Measurements from ENCODE around the gene RYR2. TPM values are rescaled to one million over a fixed set of nuclear protein-coding genes. Genes with fewer than 3 reads are reported as not detected.

The RYR2 gene
- total RNA-seq, 2 donors from 2014 or later: 0.05 to 0.39 TPM

- H3K36me3 Mint-ChIP-seq (ENCODE audit: low read depth): no peaks in the 10 kb centered on the region
- no peak overlapping the region for H3K27ac Mint-ChIP-seq
- H3K4me1 Mint-ChIP-seq: no peaks in the 10 kb centered on the region
- DNase-seq (no peak), ATAC-seq (no peak)
- peaks cover 19% of the 10 kb centered on the region for H3K27me3 Mint-ChIP-seq
- peaks cover 4% of the 10 kb centered on the region for H3K9me3 ChIP-seq (ENCODE audit: control insufficient read depth, low read length, poor library complexity, severe bottlenecking)
- H3K4me3 Mint-ChIP-seq: no peak overlapping the region
Measured at GRCh38 chr1:237219751-237220642, 178.0 kb downstream of the RYR2 start.

GRCh38 chr1:237223419-237223818 is 181.4 kb downstream of the RYR2 start:
- H3K27me3 Mint-ChIP-seq: peaks cover 17% of the 10 kb centered on the region
- no peak for ATAC-seq
- H3K4me1 Mint-ChIP-seq: no peaks in the 10 kb centered on the region
- no peak for DNase-seq
- H3K4me3 Mint-ChIP-seq: no peak overlapping the region
- H3K36me3 Mint-ChIP-seq (ENCODE audit: low read depth): no peaks in the 10 kb centered on the region
- peaks cover 4% of the 10 kb centered on the region for H3K9me3 ChIP-seq (ENCODE audit: control insufficient read depth, low read length, poor library complexity, severe bottlenecking)
- H3K27ac Mint-ChIP-seq: no peak overlapping the region

- H3K4me1 Mint-ChIP-seq: no peaks in the 10 kb centered on the region
- H3K27me3 Mint-ChIP-seq: peaks cover 6% of the 10 kb centered on the region
Measured at GRCh38 chr1:237226177-237226944, 184.4 kb downstream of the RYR2 start.

DNA sequence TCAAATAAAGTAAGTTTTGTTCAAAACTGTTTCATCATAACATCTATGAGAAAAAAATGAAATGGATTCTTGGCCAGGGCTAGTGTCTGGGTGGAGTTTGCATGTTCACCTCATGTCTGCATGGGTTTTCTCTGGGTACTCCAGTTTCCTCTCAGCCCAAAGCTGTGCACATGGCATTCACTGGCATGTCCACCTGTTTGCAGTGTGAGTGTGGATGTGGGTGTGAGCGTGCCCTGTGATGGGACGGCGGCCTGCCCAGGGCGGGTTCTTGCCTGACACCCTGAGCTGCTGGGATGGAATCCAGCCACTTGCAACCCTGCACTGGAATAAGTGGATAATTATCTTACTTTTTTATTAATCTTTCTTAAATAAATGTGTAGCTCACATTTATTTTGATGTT is 185.5 kb downstream of the RYR2 start:
- H3K9me3 ChIP-seq (ENCODE audit: control insufficient read depth, low read length, poor library complexity, severe bottlenecking): no peaks in the 10 kb centered on the region
- Mint-ChIP-seq H3K36me3 (ENCODE audit: low read depth) (no peaks in the 10 kb centered on the region), H3K27me3 (peaks cover 6% of the 10 kb centered on the region), H3K27ac (no peak overlapping the region), H3K4me1 (no peaks in the 10 kb centered on the region), H3K4me3 (no peak overlapping the region)
- DNase-seq: no peak
- no peak for ATAC-seq

More at GRCh38 chr1:237226177-237226944, 184.4 kb downstream of the RYR2 start:
- Mint-ChIP-seq H3K27ac (no peak overlapping the region), H3K36me3 (ENCODE audit: low read depth) (no peaks in the 10 kb centered on the region), H3K4me3 (no peak overlapping the region)
- no peak for DNase-seq
- ATAC-seq: no peak
- H3K9me3 ChIP-seq (ENCODE audit: control insufficient read depth, low read length, poor library complexity, severe bottlenecking): peaks cover 4% of the 10 kb centered on the region

DNA sequence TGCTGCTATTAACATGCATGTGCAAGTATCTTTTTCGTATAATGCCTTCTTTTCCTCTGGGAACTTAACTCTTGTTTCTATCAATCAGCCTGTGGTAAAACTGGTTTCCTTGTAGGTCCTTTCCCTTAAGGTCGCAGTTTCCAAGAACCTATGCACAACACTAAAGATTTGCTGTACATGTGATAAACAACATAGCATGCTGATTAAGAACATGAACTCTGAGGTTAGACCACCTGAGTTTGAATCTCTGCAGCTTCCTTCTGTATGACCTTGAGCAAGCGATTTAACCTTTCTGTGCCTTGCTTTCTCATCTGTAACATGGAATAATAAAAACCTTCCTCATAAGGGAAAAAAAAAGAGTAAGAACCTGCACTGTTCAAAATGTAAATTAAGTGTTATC is 186.4 kb downstream of the RYR2 start:
- DNase-seq (no peak), ATAC-seq (no peak)
- Mint-ChIP-seq H3K36me3 (ENCODE audit: low read depth) (no peaks in the 10 kb centered on the region), H3K27me3 (peaks cover 6% of the 10 kb centered on the region), H3K4me1 (no peaks in the 10 kb centered on the region), H3K27ac (no peak overlapping the region), H3K4me3 (no peak overlapping the region)
- H3K9me3 ChIP-seq (ENCODE audit: control insufficient read depth, low read length, poor library complexity, severe bottlenecking): no peaks in the 10 kb centered on the region

GRCh38 chr1:237229333-237229732 is 187.3 kb downstream of the RYR2 start:
- no peak for DNase-seq
- ATAC-seq: no peak
- Mint-ChIP-seq H3K36me3 (ENCODE audit: low read depth) (no peaks in the 10 kb centered on the region), H3K4me1 (no peaks in the 10 kb centered on the region), H3K27me3 (peaks cover 10% of the 10 kb centered on the region), H3K27ac (no peak overlapping the region), H3K4me3 (no peak overlapping the region)
- no peaks in the 10 kb centered on the region for H3K9me3 ChIP-seq (ENCODE audit: control insufficient read depth, low read length, poor library complexity, severe bottlenecking)

- no peak for DNase-seq
- ATAC-seq: no peak
Measured at GRCh38 chr1:237232501-237232900, 190.5 kb downstream of the RYR2 start.

DNA sequence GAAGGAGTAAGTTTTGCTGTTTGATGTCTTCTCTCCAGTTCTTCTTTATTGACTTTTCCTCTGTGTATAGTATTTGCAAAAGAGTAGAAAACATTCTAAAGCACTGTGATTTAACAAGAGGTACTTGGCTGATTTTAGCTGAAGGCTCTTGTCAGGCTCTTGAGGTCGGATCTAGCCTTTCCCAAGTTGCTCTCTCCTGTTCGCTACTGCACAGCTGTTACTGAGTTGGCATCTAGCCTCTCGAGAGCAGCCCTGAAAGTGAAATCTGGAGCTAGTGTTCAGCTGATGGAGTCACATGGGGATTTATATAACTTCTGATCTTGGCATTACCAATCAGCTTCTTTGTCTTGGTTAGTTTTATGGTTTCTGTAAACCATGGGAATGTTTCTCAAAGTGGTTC is 193.1 kb downstream of the RYR2 start:
- Mint-ChIP-seq H3K4me3 (no peak overlapping the region), H3K36me3 (ENCODE audit: low read depth) (no peaks in the 10 kb centered on the region), H3K27me3 (peaks cover 15% of the 10 kb centered on the region), H3K27ac (no peak overlapping the region), H3K4me1 (no peaks in the 10 kb centered on the region)
- H3K9me3 ChIP-seq (ENCODE audit: control insufficient read depth, low read length, poor library complexity, severe bottlenecking): no peaks in the 10 kb centered on the region
- no peak for DNase-seq
- ATAC-seq: no peak

More at GRCh38 chr1:237232501-237232900, 190.5 kb downstream of the RYR2 start:
- Mint-ChIP-seq H3K27me3 (peaks cover 11% of the 10 kb centered on the region), H3K36me3 (ENCODE audit: low read depth) (no peaks in the 10 kb centered on the region), H3K4me3 (no peak overlapping the region), H3K27ac (no peak overlapping the region), H3K4me1 (no peaks in the 10 kb centered on the region)
- no peaks in the 10 kb centered on the region for H3K9me3 ChIP-seq (ENCODE audit: control insufficient read depth, low read length, poor library complexity, severe bottlenecking)

GRCh38 chr1:237237721-237238120 is 195.7 kb downstream of the RYR2 start:
- ATAC-seq: no peak
- no peak overlapping the region for H3K4me3 Mint-ChIP-seq
- peaks cover 15% of the 10 kb centered on the region for H3K27me3 Mint-ChIP-seq
- no peaks in the 10 kb centered on the region for H3K9me3 ChIP-seq (ENCODE audit: control insufficient read depth, low read length, poor library complexity, severe bottlenecking)
- no peaks in the 10 kb centered on the region for H3K4me1 Mint-ChIP-seq
- no peak for DNase-seq
- no peaks in the 10 kb centered on the region for H3K36me3 Mint-ChIP-seq (ENCODE audit: low read depth)
- H3K27ac Mint-ChIP-seq: no peak overlapping the region

- no peaks in the 10 kb centered on the region for H3K36me3 Mint-ChIP-seq (ENCODE audit: low read depth)
- H3K9me3 ChIP-seq (ENCODE audit: control insufficient read depth, low read length, poor library complexity, severe bottlenecking): no peaks in the 10 kb centered on the region
- no peaks in the 10 kb centered on the region for H3K4me1 Mint-ChIP-seq
- DNase-seq (no peak), ATAC-seq (no peak)
- no peak overlapping the region for H3K27ac Mint-ChIP-seq
- peaks cover 19% of the 10 kb centered on the region for H3K27me3 Mint-ChIP-seq
- no peak overlapping the region for H3K4me3 Mint-ChIP-seq
Measured at GRCh38 chr1:237239248-237239647, 197.3 kb downstream of the RYR2 start.

- Mint-ChIP-seq H3K4me3 (no peak overlapping the region), H3K27me3 (peaks cover 11% of the 10 kb centered on the region), H3K27ac (no peak overlapping the region), H3K36me3 (ENCODE audit: low read depth) (no peaks in the 10 kb centered on the region), H3K4me1 (no peaks in the 10 kb centered on the region)
- no peak for DNase-seq
- ATAC-seq: no peak
- no peaks in the 10 kb centered on the region for H3K9me3 ChIP-seq (ENCODE audit: control insufficient read depth, low read length, poor library complexity, severe bottlenecking)
Measured at GRCh38 chr1:237241038-237241437, 199.1 kb downstream of the RYR2 start.

DNA sequence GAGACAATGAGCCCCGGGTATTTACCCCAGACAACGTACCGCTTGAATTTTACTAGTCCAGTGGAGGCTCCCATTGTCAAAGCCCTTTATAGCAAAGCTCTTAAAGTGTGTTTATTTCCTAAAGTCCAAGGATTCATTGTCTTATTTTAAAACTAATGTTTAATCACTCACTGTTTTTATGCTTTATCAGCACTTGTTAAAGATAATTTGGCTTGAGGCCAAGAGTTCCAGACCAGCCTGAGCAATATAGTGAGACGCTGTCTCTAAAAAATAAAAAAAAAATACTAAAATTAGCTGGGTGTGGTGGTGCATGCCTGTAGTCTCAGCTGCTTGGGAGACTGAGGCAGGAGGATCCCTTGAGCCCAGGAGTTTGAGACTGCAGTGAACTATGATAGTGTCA is 202.8 kb downstream of the RYR2 start:
- H3K4me1 Mint-ChIP-seq: no peaks in the 10 kb centered on the region
- DNase-seq (no peak), ATAC-seq (no peak)
- H3K9me3 ChIP-seq (ENCODE audit: control insufficient read depth, low read length, poor library complexity, severe bottlenecking): no peaks in the 10 kb centered on the region
- H3K27ac Mint-ChIP-seq: no peak overlapping the region
- no peaks in the 10 kb centered on the region for H3K36me3 Mint-ChIP-seq (ENCODE audit: low read depth)
- peaks cover 8% of the 10 kb centered on the region for H3K27me3 Mint-ChIP-seq
- no peak overlapping the region for H3K4me3 Mint-ChIP-seq

DNA sequence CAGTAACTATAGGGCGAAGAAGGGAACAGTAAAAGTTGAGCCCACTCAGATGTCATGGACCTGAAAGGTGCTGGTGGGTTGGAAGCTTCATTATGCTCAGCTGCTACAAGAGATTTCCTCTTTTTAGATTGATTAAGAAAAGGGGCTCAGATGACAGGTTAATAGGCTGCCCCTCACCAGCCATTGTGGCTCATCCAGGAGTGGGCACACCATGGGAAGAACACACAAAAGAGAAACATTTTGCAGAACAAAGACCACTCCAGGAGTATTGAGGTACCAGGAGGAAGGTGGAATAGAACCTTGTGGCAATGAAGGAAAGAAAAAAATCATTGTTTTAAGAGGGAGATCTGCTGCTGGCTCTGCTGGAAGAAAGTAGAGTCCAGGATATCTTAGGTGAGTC is 205.5 kb downstream of the RYR2 start:
- ATAC-seq (no peak), DNase-seq (no peak)
- peaks cover 7% of the 10 kb centered on the region for H3K27me3 Mint-ChIP-seq
- H3K4me3 Mint-ChIP-seq: no peak overlapping the region
- no peaks in the 10 kb centered on the region for H3K36me3 Mint-ChIP-seq (ENCODE audit: low read depth)
- no peaks in the 10 kb centered on the region for H3K4me1 Mint-ChIP-seq
- H3K9me3 ChIP-seq (ENCODE audit: control insufficient read depth, low read length, poor library complexity, severe bottlenecking): no peaks in the 10 kb centered on the region
- H3K27ac Mint-ChIP-seq: no peak overlapping the region

Data from T-helper 17 cell (primary cell).